Choroid plexus epithelial cell (primary cell): ENCODE results near the gene LZTS2.
A peak's percentile ranks its signal among the peaks of the same experiment; 100 is the strongest.

Experiments used
- DNase-seq: peaks from one replicate; pipeline ENCODE4 v3.0.0-alpha.2; 2010; ENCODE audit warnings: low read depth
- H3K4me3 ChIP-seq: 2 replicates; pipeline ENCODE4 v1.5.1; 2011; ENCODE audit warnings: low read depth, mild to moderate bottlenecking, control low read depth, low read length, moderate library complexity
- CTCF ChIP-seq: conservative IDR thresholded peaks from 2 replicates; pipeline ENCODE4 v1.5.1; 2011; ENCODE audit warnings: low read depth, mild to moderate bottlenecking, control low read depth, inconsistent platforms, low read length, moderate library complexity

The LZTS2 gene

GRCh38 chr10:101016814-101017213, 17.2 kb downstream of the LZTS2 start:
- DNase-seq: no peak
- no peak overlapping the region for H3K4me3 ChIP-seq
- TF ChIP-seq CTCF: no peak

GRCh38 chr10:101018118-101018599, 18.6 kb downstream of the LZTS2 start:
- TF ChIP-seq CTCF: no peak
- DNase-seq: peak; percentile 85
- H3K4me3 ChIP-seq: no peak overlapping the region

- peak; percentile 81 for TF ChIP-seq CTCF
Observed at GRCh38 chr10:101018600-101019439, 19.2 kb downstream of the LZTS2 start.

GRCh38 chr10:101019440-101019703, 19.8 kb downstream of the LZTS2 start:
- H3K4me3 ChIP-seq: no peak overlapping the region
- DNase-seq: no peak
- TF ChIP-seq CTCF: no peak

More at GRCh38 chr10:101018600-101019439, 19.2 kb downstream of the LZTS2 start:
- peak overlapping the region; percentile 22 for H3K4me3 ChIP-seq
- peak; percentile 93 for DNase-seq

- DNase-seq: no peak
- H3K4me3 ChIP-seq: no peak overlapping the region
- no peak for TF ChIP-seq CTCF
Observed at GRCh38 chr10:101020427-101021075, 20.9 kb downstream of the LZTS2 start.

GRCh38 chr10:101021239-101021638, 21.6 kb downstream of the LZTS2 start:
- DNase-seq: no peak
- TF ChIP-seq CTCF: no peak
- H3K4me3 ChIP-seq: no peak overlapping the region
